Mesendoderm (in vitro differentiated cells): ENCODE data around the gene JUN.

Source experiments
- DNase-seq: peaks from one replicate; pipeline ENCODE4 v3.0.0; 2013
- H2AK5ac ChIP-seq: 2 replicates; pipeline ENCODE4 v1.6.1; 2013; ENCODE audit warnings: low read length, inconsistent platforms
- H2BK120ac ChIP-seq: 2 replicates; pipeline ENCODE4 v1.6.1; 2013; ENCODE audit warnings: low read depth, mild to moderate bottlenecking, low read length, moderate library complexity, mixed read lengths
- H2BK15ac ChIP-seq: replicated peaks from 2 replicates; pipeline ENCODE4 v1.6.1; 2013; ENCODE audit warnings: low read depth, mild to moderate bottlenecking, moderate library complexity
- H2BK5ac ChIP-seq: 2 replicates; pipeline ENCODE4 v1.6.1; 2013; ENCODE audit warnings: low read length, inconsistent platforms
- H3K18ac ChIP-seq: 2 replicates; pipeline ENCODE4 v1.6.1; 2013; ENCODE audit warnings: mild to moderate bottlenecking, low read length, mixed read lengths
- H3K23ac ChIP-seq: one replicate; pipeline ENCODE4 v1.6.1; 2013; ENCODE audit warnings: low read length
- H3K27ac ChIP-seq: 2 replicates; pipeline ENCODE4 v1.5.1; 2013; ENCODE audit warnings: low read depth, mild to moderate bottlenecking, inconsistent platforms, low read length, moderate library complexity
- H3K27me3 ChIP-seq: 2 replicates; pipeline ENCODE4 v1.6.1; 2013; ENCODE audit warnings: low read length, control low read depth, mild to moderate bottlenecking, inconsistent platforms; ENCODE audit not compliant: insufficient read depth, poor library complexity
- H3K36me3 ChIP-seq: 2 replicates; pipeline ENCODE4 v1.6.1; 2013; ENCODE audit warnings: low read length, inconsistent platforms; ENCODE audit not compliant: control insufficient read depth, insufficient read depth
- H3K4ac ChIP-seq: one replicate; pipeline ENCODE4 v1.6.1; 2013; ENCODE audit warnings: low read depth, mild to moderate bottlenecking, low read length, moderate library complexity
- H3K4me1 ChIP-seq: 2 replicates; pipeline ENCODE4 v1.6.1; 2013; ENCODE audit warnings: low read depth, low read length, inconsistent platforms; ENCODE audit not compliant: control insufficient read depth
- H3K4me2 ChIP-seq: 2 replicates; pipeline ENCODE4 v1.6.1; 2013; ENCODE audit warnings: low read length
- H3K4me3 ChIP-seq: 2 replicates; pipeline ENCODE4 v1.5.1; 2013; ENCODE audit warnings: mild to moderate bottlenecking, low read length
- H3K56ac ChIP-seq: one replicate; pipeline ENCODE4 v1.6.1; 2013; ENCODE audit warnings: low read length
- H3K79me1 ChIP-seq: 2 replicates; pipeline ENCODE4 v1.6.1; 2013; ENCODE audit warnings: low read length, inconsistent platforms
- H3K79me2 ChIP-seq: 2 replicates; pipeline ENCODE4 v1.6.1; 2013; ENCODE audit warnings: mild to moderate bottlenecking, low read length; ENCODE audit not compliant: control insufficient read depth, insufficient read depth
- H3K9ac ChIP-seq: 2 replicates; pipeline ENCODE4 v1.6.1; 2013; ENCODE audit warnings: low read length, inconsistent platforms
- H4K5ac ChIP-seq: one replicate; pipeline ENCODE4 v1.6.1; 2013; ENCODE audit warnings: low read length
- H4K8ac ChIP-seq: one replicate; pipeline ENCODE4 v1.6.1; 2013; ENCODE audit warnings: low read depth, mild to moderate bottlenecking, control low read depth, low read length, moderate library complexity
- WGBS: extraction: QIAGEN DNeasy Blood & Tissue Kit; methylation state at CpG from one replicate; pipeline ENCODE4 v1.1.7; 2013; ENCODE audit warnings: low lambda C conversion rate, missing lambda C conversion rate; ENCODE audit not compliant: insufficient coverage; ENCODE audit errors: extremely low coverage; 5-methylcytosine and 5-hydroxymethylcytosine counted together

Gene JUN

DNA sequence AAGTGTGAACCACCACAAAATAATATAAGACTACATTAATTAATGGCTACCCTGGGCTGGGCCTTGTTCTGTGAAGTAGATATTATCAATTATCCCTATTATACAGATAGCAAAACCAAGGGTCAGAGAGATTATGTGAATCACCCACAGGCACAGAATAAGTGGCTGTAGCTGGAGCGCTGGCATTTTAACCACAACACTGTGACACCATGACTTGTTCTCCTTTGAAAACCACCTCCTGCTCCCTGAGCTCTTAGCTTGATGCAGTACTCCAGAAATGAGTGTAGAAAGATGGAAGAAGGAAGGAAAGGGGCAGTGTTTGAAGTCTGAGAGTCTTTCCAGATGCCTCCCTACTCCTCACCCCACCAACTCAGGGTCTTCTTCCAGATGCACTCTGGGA lies 29.5 kb upstream of the JUN start:
- Histone ChIP-seq H2BK15ac (no peak overlapping the region), H3K27me3 (no peaks in the 10 kb centered on the region), H3K79me2 (no peaks in the 10 kb centered on the region), H3K4ac (no peak overlapping the region), H3K9ac (no peak overlapping the region), H3K4me1 (peaks cover 2% of the 10 kb centered on the region), H3K23ac (no peak overlapping the region), H4K5ac (no peak overlapping the region), H3K27ac (no peak overlapping the region), H3K56ac (no peak overlapping the region), H3K4me3 (no peak overlapping the region), H3K4me2 (no peak overlapping the region), H2BK120ac (no peak overlapping the region), H3K36me3 (no peaks in the 10 kb centered on the region), H3K79me1 (no peaks in the 10 kb centered on the region), H2BK5ac (no peak overlapping the region), H4K8ac (no peak overlapping the region), H3K18ac (no peak overlapping the region), H2AK5ac (no peak overlapping the region)
- WGBS = no CpG with 5 or more reads among the region's 1 CpG
- no peak for DNase-seq

DNA sequence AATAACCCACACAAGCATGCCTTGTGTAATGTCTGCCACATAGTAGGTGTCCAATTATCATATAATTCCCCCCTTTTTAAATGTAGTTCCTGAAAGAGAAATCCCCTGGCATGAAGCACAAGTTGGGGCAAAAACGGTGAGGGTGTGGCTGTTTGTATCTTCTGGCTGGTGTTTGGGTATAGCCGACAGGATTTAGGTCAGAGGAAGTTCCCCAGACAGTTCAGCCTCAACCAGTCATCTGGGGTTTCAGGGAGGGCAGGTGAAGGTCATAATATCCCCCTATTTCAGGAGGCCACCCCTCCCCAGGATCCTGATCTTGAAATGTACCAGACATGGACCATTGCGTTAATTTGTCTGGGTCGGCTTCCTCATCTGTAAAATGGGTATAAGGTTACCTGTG lies 29.1 kb upstream of the JUN start:
- Histone ChIP-seq H3K79me1 (no peaks in the 10 kb centered on the region), H3K4ac (no peak overlapping the region), H3K23ac (no peak overlapping the region), H3K4me2 (no peak overlapping the region), H4K8ac (no peak overlapping the region), H3K36me3 (no peaks in the 10 kb centered on the region), H3K18ac (no peak overlapping the region), H2BK120ac (no peak overlapping the region), H2AK5ac (no peak overlapping the region), H4K5ac (no peak overlapping the region), H3K27ac (no peak overlapping the region), H3K9ac (no peak overlapping the region), H2BK15ac (no peak overlapping the region), H3K56ac (no peak overlapping the region), H3K4me3 (no peak overlapping the region), H3K27me3 (no peaks in the 10 kb centered on the region), H3K4me1 (peaks cover 2% of the 10 kb centered on the region), H2BK5ac (no peak overlapping the region), H3K79me2 (no peaks in the 10 kb centered on the region)
- DNase-seq = no peak
- no CpG with 5 or more reads among the region's 4 CpGs for WGBS

DNA sequence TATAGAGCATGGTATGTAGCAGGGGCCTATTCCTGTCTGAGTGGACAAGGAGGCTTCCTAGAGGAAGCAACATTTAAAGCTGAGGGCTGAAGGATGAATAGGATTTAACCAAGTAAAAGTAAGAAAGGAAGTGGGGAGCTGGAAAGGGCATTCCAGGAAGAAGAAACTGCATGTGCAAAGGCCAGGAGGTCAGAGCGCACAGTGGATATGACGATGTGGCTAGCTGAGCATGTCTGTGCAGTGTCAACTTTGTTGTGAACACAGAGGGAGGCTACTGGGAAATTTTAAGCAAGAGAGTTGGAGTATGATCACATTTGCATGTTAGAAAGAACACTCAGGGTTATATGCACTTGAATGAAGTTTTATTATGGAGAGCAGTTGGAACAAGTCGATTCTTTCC lies 28.6 kb upstream of the JUN start:
- H3K36me3 ChIP-seq = no peaks in the 10 kb centered on the region
- H3K4me2 ChIP-seq = no peak overlapping the region
- DNase-seq = no peak
- no peak overlapping the region for H3K9ac ChIP-seq
- H4K8ac ChIP-seq = no peak overlapping the region
- no peak overlapping the region for H3K4ac ChIP-seq
- no peak overlapping the region for H4K5ac ChIP-seq
- H3K4me1 ChIP-seq = peaks cover 2% of the 10 kb centered on the region
- H3K23ac ChIP-seq = no peak overlapping the region
- no peak overlapping the region for H2BK15ac ChIP-seq
- no peak overlapping the region for H2AK5ac ChIP-seq
- no peak overlapping the region for H3K56ac ChIP-seq
- no peak overlapping the region for H2BK120ac ChIP-seq
- WGBS = no CpG with 5 or more reads among the region's 3 CpGs
- no peak overlapping the region for H3K4me3 ChIP-seq
- H3K18ac ChIP-seq = no peak overlapping the region
- no peaks in the 10 kb centered on the region for H3K79me1 ChIP-seq
- H3K27ac ChIP-seq = no peak overlapping the region
- H3K79me2 ChIP-seq = no peaks in the 10 kb centered on the region
- H2BK5ac ChIP-seq = no peak overlapping the region
- H3K27me3 ChIP-seq = no peaks in the 10 kb centered on the region

DNA sequence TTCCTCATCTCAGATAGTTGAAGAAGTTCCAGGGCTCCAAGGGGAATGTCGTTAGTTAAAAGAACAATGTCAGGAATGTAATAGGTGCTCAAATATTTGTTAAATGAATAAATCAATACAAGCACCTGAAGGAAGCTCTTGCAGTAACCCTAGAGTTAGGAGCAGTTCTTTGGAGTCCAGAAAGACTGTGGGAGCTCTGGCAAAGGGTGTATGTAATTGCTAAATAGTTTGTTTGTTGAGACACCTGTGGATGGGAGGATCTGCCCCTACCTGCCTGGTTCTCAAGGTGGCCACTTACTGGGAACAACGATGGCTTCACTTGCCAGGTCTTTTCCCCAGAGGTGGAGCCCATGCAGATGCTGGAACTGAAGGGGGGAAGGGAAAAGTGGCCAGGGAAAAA lies 27.5 kb upstream of the JUN start:
- no peak overlapping the region for H4K8ac ChIP-seq
- H2BK120ac ChIP-seq = no peak overlapping the region
- no peak overlapping the region for H2BK15ac ChIP-seq
- no peaks in the 10 kb centered on the region for H3K79me2 ChIP-seq
- no peak overlapping the region for H3K18ac ChIP-seq
- no peak overlapping the region for H4K5ac ChIP-seq
- no peak overlapping the region for H3K9ac ChIP-seq
- H3K4me3 ChIP-seq = no peak overlapping the region
- no peaks in the 10 kb centered on the region for H3K27me3 ChIP-seq
- no peak overlapping the region for H2BK5ac ChIP-seq
- no peaks in the 10 kb centered on the region for H3K36me3 ChIP-seq
- H3K23ac ChIP-seq = no peak overlapping the region
- no peak overlapping the region for H3K4ac ChIP-seq
- no CpG with 5 or more reads among the region's 2 CpGs for WGBS
- no peak overlapping the region for H2AK5ac ChIP-seq
- DNase-seq = no peak
- no peak overlapping the region for H3K4me2 ChIP-seq
- no peak overlapping the region for H3K27ac ChIP-seq
- H3K79me1 ChIP-seq = no peaks in the 10 kb centered on the region
- H3K4me1 ChIP-seq = peaks cover 2% of the 10 kb centered on the region
- H3K56ac ChIP-seq = no peak overlapping the region

- H2BK5ac ChIP-seq = no peak overlapping the region
- no peak overlapping the region for H3K23ac ChIP-seq
- no peak overlapping the region for H2BK120ac ChIP-seq
- WGBS = no CpG with 5 or more reads among the region's 9 CpGs
- no peak overlapping the region for H3K9ac ChIP-seq
- no peaks in the 10 kb centered on the region for H3K79me1 ChIP-seq
- H2BK15ac ChIP-seq = no peak overlapping the region
- no peak overlapping the region for H2AK5ac ChIP-seq
- H3K4me1 ChIP-seq = no peaks in the 10 kb centered on the region
- H3K56ac ChIP-seq = no peak overlapping the region
- no peak overlapping the region for H3K4ac ChIP-seq
- H4K8ac ChIP-seq = no peak overlapping the region
- H3K4me3 ChIP-seq = no peak overlapping the region
- no peak overlapping the region for H3K18ac ChIP-seq
- no peak for DNase-seq
- H3K79me2 ChIP-seq = no peaks in the 10 kb centered on the region
- no peaks in the 10 kb centered on the region for H3K27me3 ChIP-seq
- H4K5ac ChIP-seq = no peak overlapping the region
- H3K27ac ChIP-seq = no peak overlapping the region
- no peaks in the 10 kb centered on the region for H3K36me3 ChIP-seq
- no peak overlapping the region for H3K4me2 ChIP-seq
Observed at GRCh38 chr1:58809325-58810010, 25.6 kb upstream of the JUN start.

- Histone ChIP-seq H3K4me2 (no peak overlapping the region), H3K27me3 (no peaks in the 10 kb centered on the region), H3K23ac (no peak overlapping the region), H3K4me3 (no peak overlapping the region), H2BK5ac (no peak overlapping the region), H3K4ac (no peak overlapping the region), H3K56ac (no peak overlapping the region), H2AK5ac (no peak overlapping the region), H3K4me1 (no peaks in the 10 kb centered on the region), H3K79me1 (no peaks in the 10 kb centered on the region), H4K5ac (no peak overlapping the region), H2BK120ac (no peak overlapping the region), H3K79me2 (no peaks in the 10 kb centered on the region), H3K27ac (no peak overlapping the region), H3K18ac (no peak overlapping the region), H4K8ac (no peak overlapping the region), H3K36me3 (no peaks in the 10 kb centered on the region), H2BK15ac (no peak overlapping the region), H3K9ac (no peak overlapping the region)
- WGBS = no CpG with 5 or more reads among the region's 2 CpGs
- DNase-seq = no peak
Observed at GRCh38 chr1:58808077-58808476, 24.2 kb upstream of the JUN start.
